DMS153 (cell line): ENCODE data around the gene FASN.

Experiments used
- DNase-seq: peaks from one replicate; lab custom pipeline; 2025; lab: John Stamatoyannopoulos, UW

Gene FASN

DNA sequence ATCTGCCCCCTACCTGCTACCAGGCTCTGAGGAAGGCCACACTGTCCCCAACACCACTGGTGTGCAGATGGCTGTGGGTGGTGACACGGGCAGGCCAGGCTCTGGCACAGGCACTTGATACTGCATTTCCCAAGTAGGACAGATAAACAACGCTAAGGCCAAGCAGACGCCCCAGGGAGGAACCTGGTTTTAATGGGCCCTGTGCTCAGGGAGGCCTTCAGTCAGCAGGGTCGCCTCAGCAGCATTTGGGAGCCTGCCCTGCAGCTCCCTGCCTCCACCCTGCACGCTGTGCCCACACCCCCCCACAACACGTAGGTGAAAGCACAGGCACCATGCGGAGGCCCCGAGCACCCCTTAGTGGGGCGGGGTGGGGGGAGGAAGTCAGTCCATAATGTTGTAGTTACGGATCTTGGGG, 3.3 kb upstream of the FASN start:
- no peak for DNase-seq

DNA sequence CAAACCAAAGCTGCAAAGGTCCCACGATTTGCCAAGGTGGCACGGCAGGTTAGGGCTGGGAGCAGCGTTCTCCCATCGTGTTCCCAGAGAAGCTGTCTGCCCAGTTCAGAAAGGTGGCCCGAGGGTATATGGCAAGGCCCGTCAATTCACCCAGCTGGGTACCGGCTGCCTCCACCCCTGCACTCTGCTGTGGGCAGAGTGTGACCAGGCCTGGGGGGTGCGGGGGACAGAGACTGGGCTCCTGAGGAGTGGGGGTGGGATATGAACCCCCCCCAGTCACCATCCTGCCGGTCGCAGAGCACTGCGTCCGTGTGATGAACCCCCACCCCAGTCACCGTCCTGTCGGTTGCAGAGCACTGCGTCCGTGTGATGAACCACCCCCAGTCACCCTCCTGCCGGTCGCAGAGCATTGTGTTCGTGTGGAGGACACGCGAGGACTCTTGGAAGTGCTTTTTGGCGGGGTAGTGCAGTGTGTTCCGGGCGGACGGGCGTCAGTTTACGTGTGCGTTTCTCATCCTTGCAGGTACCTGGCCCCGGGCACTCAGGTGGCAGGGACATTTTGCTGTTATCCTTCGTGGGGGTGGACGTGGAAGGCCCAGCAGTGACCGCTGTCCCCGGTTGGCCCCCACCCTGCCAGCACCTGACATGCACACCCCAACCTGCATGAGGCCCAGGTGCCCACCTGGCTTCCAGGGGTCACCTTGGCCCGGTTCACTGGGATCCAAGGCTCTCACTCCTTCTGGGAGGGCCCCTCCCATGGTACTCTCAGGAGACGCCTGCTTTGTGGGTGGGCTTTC, 2.7 kb upstream of the FASN start:
- DNase-seq: no peak

DNA sequence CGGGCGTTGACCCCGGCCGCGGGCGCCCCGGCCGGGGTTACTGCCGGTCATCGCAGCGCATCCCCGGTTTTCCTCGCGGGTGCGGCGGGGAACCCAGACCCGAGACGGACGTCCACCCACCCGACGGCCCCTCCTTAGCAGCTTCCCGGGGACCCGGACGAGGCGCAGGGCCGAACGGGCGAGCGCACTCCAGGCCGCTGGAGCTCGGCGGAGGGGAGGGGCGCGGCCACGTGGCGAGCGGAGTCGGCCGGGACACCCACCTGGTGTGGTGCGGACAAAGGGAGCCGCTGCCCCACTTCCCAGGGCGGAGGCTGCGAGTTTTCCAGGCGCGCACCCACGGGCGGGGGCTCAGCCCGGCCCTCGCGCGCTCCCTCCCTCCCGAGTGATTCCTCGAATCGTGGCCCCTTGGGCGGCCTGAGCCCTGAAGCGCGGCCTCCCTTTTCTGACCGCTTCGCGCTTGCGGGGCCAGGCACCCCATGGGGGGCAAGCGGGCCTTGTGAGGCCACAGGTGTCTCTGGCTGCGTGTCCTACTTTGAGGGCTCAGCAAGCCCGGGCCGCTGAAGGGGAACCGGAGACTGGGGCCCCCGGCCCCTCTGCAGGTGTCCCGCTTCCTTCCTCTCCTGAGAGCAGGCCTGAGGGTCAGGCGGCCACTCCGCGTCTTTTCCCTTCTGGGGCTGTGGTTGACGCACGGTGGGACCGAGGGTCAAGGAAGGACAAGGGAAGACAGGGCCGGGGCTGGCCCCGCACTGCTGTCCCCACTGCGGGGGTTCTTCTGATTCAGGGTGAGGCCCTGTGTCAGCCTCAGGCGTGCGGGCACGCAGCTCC, 1.1 kb upstream of the FASN start:
- DNase-seq: no peak

DNA sequence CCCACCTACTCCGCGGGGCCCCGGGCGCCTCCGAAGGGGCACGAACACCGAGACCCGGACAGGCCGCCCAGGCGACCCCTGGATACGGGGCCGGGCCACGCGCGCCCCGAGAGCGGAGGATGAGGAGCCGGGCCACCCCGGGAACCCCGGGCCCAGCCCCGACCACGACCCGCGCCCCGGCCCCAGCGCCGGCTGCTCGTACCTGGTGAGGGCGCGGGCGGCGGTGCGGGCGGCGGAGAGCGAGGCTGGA, 192 bp downstream of the FASN start:
- no peak for DNase-seq

DNA sequence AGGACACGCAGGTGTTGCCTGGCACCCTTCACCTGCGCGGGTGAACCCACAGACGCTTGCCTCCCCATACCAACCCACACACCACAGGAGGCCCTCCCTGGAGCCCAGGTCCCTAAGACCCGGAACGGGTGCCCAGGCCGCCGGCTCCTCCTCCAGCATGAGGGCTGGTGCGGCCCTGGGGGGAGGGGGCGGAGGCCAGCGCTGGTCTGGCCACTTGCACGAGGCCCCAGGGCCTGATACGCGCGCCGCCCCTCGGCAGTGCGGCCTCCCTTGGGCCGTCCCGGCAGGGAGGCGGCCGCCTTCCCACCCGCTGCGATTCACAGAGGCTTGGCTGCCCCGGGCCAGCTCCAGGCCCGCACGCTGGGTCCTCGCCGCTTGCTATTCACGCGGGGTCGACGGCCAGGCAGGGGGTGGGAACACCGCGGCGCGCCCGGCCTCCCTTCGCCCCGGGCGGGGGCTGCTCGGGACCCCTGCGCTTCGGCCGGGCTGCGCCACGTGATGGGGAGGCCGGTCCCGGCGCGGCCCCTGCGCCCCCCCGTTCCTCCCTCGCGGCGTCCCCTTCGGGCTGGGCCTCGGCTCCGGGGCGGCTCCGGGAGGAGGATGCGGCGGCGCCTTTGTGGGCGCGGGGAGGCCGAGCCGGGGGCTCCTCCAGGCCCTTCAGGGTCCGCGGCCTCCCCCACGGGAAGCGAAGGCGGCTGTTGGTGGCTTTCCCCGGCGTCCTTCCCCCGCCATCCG, 685 bp downstream of the FASN start:
- no peak for DNase-seq

DNA sequence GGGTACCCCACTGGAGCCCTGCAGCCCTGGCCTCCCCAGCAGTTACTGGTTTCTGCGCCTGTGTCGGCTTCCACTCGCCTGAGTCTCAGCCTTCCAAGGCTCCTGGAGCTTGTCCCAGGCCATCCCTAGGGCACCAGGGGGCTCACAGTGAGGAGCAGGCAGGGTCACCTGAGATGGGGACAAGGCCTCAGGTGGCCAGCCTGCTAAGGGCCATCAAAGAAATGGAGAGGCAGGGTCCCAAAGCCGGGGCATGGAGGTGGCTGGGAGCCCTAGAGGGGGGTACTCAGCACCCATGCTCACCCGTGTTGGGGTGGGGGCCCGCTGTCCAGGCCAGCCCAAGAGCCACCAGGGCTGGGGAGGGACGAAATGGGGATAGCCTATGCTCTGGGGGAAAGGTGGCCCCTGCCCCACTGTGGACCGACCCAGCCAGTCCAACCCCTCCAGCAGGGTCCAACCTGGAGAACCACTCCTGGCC, 1.3 kb downstream of the FASN start:
- no peak for DNase-seq

DNA sequence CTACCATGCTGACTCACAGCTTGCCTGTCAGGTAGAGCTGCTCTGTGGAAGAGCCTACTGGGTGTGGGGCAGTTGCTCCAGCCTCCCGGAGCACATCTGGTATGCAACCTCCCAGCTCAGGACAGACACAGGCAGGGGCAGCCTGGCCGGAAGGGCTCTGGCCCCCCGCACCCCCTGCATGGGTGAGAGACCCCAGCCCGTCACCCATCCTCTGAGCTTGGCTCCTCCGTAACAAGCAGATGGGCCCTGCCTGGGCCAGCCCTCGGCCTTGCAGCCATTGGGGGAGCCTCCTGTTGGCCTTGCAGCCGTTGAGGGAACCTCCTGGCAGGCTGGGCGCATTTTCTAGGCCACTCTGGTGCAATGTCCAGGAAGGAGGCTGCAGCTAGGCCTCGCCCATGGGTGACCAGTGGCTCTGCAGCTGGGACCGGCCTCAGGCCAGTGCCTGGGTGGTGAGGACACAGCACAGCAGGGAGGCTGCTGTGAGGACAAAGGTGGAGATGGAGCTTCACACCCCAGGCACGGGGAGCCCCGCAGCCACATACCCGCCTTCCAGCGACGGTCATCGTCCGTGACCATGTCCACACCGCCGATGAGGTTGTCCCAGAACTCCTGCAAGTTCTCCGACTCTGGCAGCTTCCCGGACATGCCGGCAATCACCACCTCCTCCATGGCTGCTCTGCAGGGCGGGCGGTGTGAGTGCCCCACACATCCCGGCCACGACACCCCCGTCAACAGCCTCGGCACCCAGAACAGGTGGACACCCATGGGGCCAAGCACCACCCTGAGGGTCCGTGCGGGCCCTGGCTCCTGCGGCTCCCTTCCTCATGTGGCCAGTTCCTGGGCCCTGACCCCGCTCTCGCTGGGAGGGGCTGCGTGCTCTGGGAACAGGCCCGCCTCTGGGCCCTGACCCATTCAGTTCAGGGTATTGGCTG, 2.0 kb downstream of the FASN start:
- no peak for DNase-seq

DNA sequence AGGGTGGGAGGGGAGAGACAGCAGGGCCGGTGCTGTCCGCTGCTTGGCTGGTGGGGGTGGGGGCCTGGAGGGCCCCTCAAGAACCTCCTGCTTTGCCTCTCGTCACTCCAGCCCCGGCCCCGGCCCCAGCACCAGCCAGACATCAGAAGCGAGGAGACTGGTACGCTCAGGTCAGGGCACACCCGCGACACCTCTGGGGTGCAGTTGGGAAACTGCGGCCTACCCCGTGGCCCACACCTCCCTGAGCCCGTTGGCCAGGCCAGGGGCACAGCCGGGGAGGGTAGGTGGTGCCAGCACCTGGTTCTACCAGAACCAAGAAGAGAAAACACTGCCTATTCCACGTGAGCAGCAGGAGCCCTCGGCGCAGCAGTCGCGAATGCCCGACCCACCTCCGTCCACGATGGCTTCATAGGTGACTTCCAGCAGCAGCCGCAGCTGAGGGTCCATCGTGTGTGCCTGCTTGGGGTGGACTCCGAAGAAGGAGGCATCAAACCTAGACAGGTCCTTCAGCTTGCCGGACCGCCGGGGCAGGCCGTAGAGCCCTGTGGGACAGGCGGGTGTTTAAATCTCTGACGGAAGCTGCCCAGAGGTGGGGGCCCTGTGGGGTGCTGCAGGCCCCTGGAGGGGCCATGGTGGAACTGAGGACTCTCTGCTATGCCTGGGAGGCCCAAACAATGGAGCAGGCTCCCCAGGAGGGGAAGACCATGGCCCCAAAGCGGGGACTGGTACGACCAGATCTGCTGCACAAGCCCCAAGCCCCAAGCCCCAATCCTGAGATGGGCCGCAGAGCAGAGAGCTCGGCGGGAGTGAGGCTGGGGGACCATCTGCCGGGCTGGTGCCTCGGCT, 2.9 kb downstream of the FASN start:
- DNase-seq: no peak

DNA sequence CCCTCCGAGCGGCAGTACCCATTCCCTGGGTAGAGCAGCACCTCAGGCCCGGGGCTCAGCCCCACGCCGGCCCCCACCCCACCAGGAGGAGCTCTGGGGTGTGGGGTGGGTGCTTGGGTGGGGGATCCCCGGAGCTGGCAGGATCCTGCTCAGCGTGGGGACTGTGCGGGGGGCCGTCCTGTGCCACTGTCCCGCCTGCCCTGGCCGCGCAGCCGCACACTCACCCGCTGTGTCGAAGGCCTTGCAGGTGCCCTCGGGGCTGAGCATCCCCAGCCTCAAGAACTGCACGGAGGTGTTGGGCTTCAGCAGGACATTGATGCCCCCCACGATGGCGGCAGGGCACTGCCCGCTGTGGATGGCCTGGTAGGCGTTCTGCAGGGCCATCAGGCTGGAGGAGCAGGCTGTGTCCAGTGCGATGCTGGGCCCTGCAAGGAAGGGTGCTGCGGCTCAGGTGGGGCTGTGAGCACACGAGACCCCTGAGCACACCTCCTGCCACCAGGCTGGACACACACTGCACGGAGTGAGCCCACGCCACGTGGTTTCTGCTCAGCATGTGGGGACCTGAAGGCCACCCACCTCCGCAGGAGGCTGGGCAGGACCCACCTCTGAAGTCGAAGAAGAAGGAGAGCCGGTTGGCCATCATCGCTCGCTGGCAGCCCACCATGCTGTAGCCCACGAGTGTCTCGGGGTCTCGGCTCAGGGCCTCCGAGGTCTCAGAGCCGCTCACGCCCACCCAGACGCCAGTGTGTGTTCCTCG, 4.9 kb downstream of the FASN start:
- no peak for DNase-seq

DNA sequence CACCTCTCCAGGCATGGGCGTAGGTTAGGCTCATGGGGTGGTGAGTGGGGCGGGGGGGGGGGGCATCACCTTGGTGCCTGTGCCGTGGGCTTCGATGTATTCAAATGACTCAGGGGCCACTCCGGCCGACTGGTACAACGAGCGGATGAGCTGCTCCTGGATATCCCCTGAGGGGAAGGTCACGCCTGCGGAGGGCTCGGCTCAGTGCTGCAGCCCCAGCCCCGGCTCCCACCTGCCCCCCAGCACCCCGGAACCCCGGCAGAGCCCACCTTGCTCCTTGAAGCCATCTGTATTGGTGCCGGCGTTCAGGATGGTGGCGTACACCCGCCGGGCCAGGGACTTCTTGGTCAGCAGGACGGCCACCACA, 5.4 kb downstream of the FASN start:
- no peak for DNase-seq

DNA sequence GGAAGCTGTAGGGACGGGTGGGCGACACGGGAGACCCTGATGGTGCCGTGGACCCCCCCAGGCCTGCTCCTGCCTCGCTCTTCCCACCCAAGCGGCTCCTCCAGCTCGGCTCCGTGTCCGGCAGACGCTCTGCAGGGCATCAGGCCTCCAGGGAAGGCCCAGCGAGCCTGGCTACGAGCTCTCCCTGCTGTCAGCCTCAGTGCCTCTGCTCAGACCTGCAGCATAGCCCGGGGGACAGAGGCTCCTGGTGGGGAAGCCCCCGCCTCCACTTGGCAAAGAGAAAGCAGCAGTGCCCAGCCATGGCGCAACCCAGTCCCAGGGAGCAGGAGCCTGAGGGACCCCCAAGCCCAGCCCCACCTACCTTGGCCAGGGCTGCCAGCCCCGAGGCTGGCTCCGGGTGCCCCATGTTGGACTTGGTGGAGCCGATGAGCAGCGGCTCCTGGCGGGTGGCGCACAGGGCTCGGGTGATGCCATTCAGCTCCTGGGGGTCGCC, 5.9 kb downstream of the FASN start:
- no peak for DNase-seq

DNA sequence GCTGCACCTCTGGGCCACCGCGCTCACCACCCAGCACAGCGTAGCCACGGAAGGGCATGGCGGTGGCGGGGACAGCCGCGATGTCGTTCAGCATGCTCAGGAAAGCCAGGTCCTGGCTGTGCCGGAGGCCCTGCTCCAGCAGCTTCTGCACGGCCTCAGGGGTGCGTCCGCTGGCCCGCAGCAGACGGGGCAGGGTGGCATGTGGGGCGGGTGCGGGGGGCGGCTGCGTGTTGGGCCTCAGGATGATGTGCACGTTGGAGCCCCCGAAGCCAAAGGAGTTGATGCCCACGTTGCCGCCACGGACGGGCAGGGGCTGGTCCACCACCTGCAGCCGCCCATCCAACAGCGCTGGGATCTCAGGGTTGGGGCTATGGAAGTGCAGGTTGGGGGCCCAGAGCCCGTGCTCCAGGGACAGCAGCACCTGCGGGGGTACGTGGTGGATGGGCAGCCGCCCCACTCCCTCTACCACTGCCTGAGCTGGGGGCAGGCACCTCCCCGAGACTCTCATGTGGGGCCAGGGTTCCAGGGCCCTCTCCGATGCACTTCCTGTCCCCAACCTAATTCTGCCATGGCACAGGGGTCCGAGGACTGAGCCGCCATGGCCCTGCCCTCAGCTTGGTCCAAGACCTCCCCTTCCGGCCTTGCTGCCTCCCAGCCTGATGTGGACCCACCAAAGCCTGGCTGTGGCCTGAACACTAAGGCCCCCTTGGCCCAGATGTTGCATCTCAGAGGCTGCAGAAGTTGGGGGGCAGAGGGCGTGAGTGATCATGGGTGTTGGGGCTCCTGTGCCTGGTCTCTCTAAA, 6.6 kb downstream of the FASN start:
- DNase-seq: no peak

DNA sequence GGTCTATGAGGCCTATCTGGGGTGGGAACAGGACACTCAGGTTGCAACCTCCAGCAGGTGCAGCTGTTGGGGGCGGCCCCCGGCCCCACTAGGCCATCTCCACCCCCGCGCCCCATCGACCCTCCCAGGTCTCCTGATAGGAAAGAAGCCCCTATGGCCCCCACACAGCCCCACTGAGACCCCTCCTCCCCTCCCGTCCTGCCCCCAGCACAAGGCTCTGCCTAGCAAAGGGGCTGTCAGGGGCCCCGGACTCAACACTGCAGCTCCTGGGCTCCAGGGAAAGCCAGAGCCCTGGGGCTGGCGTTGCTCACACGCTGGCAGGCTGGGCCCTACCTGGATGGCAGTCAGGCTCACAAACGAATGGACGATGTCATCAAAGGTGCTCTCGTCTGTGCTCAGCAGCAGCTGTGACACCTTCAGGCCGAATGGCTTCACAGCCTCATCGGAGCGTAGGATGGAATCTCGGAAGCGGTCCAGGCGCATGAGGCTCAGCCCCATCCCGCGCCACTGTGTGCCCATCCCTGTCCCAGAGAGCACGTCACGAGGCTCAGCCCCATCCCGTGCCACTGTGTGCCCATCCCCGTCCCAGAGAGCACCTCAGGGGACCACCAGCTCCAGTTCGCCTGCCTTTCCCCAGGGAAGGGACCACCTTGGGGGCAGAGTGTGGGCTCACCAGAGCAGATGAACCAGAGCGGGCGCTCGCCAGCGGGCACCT, 7.3 kb downstream of the FASN start:
- DNase-seq: no peak

DNA sequence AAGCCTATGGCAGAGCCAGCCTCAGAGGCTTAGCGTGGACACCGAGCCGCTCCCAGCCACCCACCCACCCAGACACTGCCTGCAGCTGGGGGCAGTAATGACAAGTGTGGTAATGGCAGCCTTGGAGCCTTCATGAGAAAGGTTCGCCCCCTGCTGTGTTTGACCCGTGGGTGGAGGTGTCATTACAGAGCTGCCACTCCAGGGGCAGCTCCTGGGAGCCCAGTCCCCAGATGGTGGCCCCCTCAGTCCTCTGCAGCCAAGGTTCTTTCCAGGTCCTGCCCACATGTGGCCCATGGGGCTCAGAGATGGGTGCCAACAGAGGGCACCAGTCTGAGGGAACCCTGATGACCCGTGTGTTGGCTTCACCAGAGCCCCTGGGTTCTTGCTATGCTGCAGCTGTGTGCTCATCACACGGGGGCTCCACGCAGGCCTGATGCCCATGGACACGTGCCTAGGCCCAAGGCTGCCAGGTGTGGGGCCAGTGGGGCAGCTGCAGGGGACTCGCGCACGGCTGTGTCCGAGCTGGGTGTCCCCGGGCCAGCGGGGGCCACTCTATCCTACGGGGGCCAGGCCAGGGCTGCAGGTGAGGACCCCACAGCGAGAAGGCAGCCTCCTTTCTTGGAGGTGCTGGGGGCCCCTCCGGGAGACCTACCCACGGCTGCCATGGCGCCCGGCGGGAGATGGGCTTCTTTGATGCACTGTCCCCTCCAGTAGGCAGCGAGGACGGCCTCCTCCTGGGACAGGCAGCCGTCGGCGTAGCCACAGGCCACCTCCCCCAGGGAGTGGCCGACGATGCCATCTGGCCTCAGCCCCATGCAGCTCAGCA, 8.1 kb downstream of the FASN start:
- no peak for DNase-seq

DNA sequence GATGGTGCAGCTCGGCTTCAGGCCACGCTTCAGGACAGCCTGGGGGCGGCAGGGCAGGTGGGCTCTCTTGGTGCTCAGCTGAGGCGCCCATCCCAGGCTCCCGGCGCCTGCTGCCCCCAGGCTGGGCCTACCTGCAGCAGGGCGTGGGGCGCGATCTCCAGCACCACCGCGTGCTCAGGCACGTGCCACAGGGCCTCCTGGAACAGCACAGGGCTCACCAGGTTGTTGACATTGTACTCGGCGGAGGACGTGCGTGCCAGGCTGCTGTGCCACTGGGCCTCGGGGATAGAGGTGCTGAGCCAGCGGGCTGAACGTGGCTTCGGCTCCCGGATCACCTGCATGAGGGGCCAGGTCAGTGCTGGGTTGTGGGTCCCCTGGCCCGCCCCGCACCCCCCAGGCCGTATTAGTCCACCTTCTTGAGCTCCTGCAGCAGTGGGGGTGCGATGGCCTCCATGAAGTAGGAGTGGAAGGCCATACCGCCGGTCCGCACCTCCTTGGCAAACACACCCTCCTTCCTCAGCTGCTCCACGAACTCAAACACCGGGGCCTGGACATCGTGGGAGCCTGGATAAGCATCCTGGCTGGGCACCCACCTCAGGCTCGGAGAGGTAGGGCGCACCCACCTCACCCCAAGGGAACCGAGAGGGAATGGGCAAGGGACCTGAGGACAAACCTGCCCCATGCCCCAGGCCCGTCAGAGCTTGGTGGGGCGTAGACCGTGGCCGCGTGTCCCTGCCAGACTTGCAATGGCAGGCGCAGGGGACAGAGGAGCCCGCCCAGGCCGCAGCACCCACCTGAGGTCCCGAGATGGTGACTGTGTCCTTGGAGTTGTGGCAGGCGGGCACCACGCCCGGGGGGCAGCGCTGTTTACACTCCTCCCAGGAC, 9.0 kb downstream of the FASN start:
- no peak for DNase-seq
